ENCODE measurements around the gene TATDN3.

DNA sequence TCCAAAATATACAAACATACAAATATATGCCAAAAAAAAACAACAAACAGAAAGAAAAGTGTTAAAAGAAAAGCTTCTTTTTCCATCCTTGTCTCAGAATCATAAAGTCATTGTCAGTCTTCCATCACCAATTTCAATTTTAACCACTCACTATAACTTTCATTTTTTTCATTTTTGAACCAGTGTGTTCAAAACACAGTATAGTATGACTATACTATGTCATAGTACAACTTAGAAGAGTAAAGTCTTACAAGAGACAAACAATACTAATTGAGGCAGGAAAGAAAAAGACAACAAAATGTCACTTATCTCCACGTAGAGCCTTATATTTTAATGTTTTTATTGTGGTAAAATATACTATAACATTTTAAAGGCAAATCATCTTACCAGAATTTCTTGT lies 7.7 kb upstream of the TATDN3 start:
- TF ChIP-seq CTCF (optimal IDR thresholded peaks at IDR 0.05 in 1 of 3, IDR thresholded peaks at IDR 0.05 in 1 of 3, conservative IDR thresholded peaks at IDR 0.05 in 1 of 3; ENCODE audit: extremely low read depth in 1 of 3, insufficient read depth in 2 of 3, low read length in 3 of 3) (no peak), EZH2 (IDR thresholded peaks at IDR 0.05; ENCODE audit: low read length) (no peak)
